HK-2 (cell line): ENCODE measurements around the gene TK2.
"Not testable (repeated sequence)": the region's sequence is repeated elsewhere in the genome, so short reads cannot be mapped to it uniquely, and the experiment has no call there.

ENCODE experiments used
- DNase-seq: peaks from one replicate; pipeline ENCODE4 v3.0.0-alpha.2; 2018; ENCODE audit not compliant: unreplicated experiment

The TK2 gene

DNA sequence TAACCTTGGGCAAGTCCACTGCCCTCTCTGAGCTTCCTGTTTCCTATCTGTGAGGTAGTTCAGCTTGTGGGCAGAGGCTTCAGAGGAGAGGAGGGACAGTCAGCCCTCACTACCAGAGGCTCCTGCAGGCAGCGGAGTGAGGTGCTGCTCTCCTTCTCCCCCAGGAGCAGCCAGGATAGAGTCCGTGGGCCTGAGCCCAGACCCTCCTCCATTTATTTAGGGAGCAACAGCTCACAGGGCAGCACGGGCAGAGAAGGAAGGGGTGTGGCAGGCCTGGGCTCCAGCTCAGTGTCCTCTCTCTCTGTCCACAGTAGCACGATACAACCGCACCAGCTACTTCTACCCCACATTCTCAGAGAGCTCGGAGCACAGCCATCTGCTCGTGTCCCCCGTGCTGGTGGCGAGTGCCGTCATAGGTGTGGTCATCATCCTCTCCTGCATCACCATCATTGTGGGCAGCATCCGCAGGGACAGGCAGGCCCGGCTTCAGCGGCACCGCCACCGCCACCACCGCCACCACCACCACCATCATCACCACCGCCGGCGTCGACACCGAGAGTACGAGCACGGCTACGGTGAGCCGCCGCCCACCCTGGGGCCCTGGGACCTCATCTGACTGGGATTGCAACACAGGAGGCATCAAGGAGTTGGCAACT lies 80.5 kb downstream of the TK2 start:
- no peak for DNase-seq

DNA sequence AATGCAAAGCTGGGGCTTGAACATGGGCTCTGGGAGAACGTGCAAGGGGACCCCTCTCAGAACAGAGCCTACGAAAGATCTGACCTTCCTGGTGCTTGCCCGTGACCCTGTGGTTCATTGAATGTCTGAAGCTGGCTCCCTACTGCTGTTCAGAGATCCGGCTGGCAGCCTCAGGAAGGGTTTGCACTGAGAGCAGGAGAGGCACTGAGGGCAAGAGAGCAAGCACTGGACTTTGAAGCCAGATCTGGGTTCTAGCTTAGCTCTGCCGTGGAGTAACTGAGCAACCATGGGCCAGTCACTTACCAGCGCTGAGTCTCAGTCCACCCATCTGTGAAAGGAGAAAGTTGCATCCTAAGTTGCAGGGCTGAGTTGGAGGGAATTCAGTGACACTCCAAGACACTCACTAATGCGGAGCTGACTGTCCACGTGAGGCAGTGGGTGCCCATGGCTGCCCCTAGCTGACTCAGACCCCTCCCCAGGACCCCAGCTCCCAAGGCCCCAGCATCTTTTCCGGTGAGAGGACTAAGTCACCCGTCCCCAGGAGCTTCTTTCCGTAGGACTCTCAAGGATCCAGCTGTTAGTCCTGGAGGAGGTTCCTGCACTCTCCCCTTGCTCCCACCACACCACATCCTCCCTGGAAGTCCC lies 81.5 kb downstream of the TK2 start:
- DNase-seq: no peak

DNA sequence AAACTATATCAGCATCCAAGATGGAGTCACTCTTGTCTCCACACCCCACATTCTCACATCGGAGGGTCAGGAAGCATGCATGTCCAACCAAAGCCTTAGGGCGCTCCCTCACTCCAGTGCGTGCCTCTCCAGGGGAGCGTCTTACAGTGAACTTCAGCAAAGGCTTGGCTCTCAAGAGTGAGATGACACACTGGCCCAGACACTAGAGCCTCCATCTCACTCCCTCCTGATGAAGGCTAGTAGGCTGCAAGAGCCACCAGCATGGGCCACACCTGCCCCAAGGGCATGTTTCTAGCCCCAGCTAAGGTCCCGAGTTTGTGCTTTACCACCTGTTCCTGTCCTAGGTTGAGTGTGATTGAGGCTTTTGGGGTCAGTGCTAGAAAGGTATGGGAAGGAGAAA lies 82.3 kb downstream of the TK2 start:
- DNase-seq: no peak

- not testable (repeated sequence) for DNase-seq
These were observed 83.3 kb downstream of the TK2 start for GRCh38 chr16:66466636-66467035.

DNA sequence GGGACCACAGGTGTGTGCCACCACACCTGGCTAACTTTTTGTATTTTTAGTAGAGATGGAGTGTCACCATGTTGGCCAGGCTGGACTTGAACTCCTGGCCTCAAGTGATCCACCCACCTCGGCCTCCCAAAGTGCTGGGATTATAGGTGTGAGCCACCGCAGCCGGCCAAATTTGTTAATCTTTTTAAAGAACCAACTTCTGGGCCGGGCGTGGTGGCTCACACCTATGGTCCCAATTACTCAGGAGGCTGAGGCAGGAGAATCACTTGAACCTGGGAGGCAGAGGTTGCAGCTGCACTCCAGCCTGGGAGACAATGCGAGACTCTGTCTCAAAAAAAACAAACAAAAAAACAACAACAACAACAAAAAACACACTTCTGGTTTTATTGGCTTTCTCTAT lies 84.0 kb downstream of the TK2 start:
- not testable (repeated sequence) for DNase-seq

DNA sequence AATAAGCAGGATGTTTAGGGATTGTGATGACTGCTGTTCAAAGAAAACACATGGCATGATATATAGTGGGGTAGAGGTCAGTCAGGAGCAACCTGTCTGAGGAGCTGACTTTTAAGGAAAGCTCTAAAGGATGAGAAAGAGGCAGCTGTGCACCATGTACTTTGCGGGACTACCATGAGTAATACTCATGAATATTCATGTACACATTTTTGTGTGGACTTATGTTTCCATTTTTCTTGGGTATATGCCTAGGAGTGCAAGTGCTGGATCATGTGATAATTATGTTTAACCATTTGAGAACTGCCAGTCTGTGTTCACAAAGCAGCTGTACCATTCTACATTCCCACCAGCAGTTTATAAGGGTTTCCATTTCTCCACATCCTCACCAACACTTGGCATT lies 87.0 kb downstream of the TK2 start:
- no peak for DNase-seq

DNA sequence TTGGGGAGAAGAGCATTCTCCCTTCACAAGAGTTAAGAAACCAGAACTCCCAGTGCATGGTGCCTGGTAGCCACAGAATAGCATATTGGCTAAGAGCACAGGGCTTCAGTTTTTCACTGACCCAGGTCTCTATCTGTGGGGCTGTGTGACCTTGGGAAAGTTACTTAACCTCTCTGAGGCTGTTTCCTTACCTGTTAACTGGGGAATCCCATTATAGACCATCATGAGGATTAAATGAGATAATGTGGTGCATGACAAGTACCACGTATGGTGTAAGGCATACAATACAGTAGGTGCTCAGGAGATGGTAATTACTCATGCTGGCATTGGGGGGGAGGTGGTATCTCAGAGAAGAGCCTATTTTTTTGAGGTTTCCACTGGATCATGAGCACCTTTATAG lies 89.2 kb downstream of the TK2 start:
- DNase-seq: no peak

GRCh38 chr16:66459878-66460277 lies 90.0 kb downstream of the TK2 start:
- no peak for DNase-seq

DNA sequence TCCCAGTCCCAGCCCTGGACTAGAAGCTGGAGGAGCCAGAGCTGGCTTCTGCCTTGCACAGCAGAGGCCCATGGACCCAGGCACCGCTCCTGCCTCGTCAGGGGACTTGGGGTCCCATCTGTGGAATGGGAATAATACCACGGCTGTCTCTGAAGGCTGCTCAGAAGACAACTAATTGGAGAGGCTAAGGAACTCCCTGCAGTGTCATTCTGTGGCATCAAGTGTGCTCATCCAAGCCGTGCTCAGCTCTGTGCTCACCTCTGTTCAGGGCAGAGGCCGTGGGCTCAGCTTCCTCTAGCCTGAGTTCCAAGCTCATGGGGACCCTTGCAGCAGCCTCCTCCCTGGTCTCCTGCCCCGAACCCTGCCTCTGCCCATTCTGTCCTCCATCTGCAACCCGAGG lies 91.1 kb downstream of the TK2 start:
- no peak for DNase-seq

- DNase-seq: no peak
These were observed 91.6 kb downstream of the TK2 start for GRCh38 chr16:66458292-66458691.
